NOMO-1 (cell line): ENCODE measurements around the gene CCDC8.
"Not testable (repeated sequence)": the region's sequence is repeated elsewhere in the genome, so short reads cannot be mapped to it uniquely, and the experiment has no call there.

Experiments used
- DNase-seq, 2 experiments: peaks; one replicate each; lab custom pipeline; 2025; ENCODE audit not compliant: unreplicated experiment in 2 of 2; lab: John Stamatoyannopoulos, UW

The CCDC8 gene

GRCh38 chr19:46404753-46405468, 8.5 kb downstream of the CCDC8 start:
- no peak for DNase-seq

- no peak for DNase-seq
These were observed 9.2 kb downstream of the CCDC8 start for GRCh38 chr19:46404055-46404752.

- DNase-seq = no peak
These were observed 10.6 kb downstream of the CCDC8 start for GRCh38 chr19:46402725-46403124.

GRCh38 chr19:46397801-46398479, 15.4 kb downstream of the CCDC8 start:
- not testable (repeated sequence) for DNase-seq

GRCh38 chr19:46394402-46394797, 19.0 kb downstream of the CCDC8 start:
- no peak for DNase-seq

GRCh38 chr19:46393456-46394401, 19.6 kb downstream of the CCDC8 start:
- no peak for DNase-seq

- DNase-seq = no peak
These were observed 20.5 kb downstream of the CCDC8 start for GRCh38 chr19:46392837-46393236.

GRCh38 chr19:46392252-46392801, 21.0 kb downstream of the CCDC8 start:
- no peak for DNase-seq

GRCh38 chr19:46391296-46392251, 21.8 kb downstream of the CCDC8 start:
- DNase-seq = no peak

- no peak for DNase-seq
These were observed 22.5 kb downstream of the CCDC8 start for GRCh38 chr19:46390866-46391265.

GRCh38 chr19:46390121-46390858, 23.1 kb downstream of the CCDC8 start:
- no peak for DNase-seq

- DNase-seq = no peak
These were observed 24.9 kb downstream of the CCDC8 start for GRCh38 chr19:46388311-46389095.

GRCh38 chr19:46387713-46388130, 25.6 kb downstream of the CCDC8 start:
- DNase-seq = no peak

- DNase-seq = no peak
These were observed 26.2 kb downstream of the CCDC8 start for GRCh38 chr19:46386996-46387712.

- DNase-seq = no peak
These were observed 27.2 kb downstream of the CCDC8 start for GRCh38 chr19:46386151-46386550.

- DNase-seq = no peak
These were observed 27.7 kb downstream of the CCDC8 start for GRCh38 chr19:46385636-46386035.

GRCh38 chr19:46384396-46384795, 29.0 kb downstream of the CCDC8 start:
- DNase-seq = no peak
